Kidney (tissue), 14 donors: ENCODE measurements around the gene PIAS2. TPM values are rescaled to one million over a fixed set of nuclear protein-coding genes. Genes with fewer than 3 reads are reported as not detected.

Experiments
- DNase-seq, 5 donors: peaks; one replicate each; pipeline ENCODE4 v3.0.0-alpha.2; 2013 to 2020
- FAIRE-seq: peaks from 2 replicates; lab custom pipeline; 2012; peaks lifted over from hg19 to GRCh38; lab: Jason Lieb, UNC
- H3K27ac ChIP-seq, 2 donors: one replicate each; pipeline ENCODE4 v1.7.0; 2013; ENCODE audit warnings: low read depth in 2 of 2, low read length in 2 of 2, inconsistent platforms in 1 of 2
- H3K27me3 ChIP-seq: one replicate; pipeline ENCODE4 v1.7.1; 2013; ENCODE audit warnings: low read length, inconsistent platforms; ENCODE audit not compliant: control insufficient read depth, insufficient read depth
- H3K36me3 ChIP-seq, 3 donors: one replicate each; pipeline versions ENCODE4 v1.7.0 to v1.7.1; 2013; ENCODE audit warnings: low read length in 3 of 3, control low read depth in 1 of 3, inconsistent platforms in 1 of 3; ENCODE audit not compliant: insufficient read depth in 3 of 3, control insufficient read depth in 2 of 3
- H3K4me1 ChIP-seq, 3 donors: one replicate each; pipeline versions ENCODE4 v1.7.0 to v1.7.1; 2013; ENCODE audit warnings: low read length in 3 of 3, inconsistent platforms in 1 of 3, low read depth in 1 of 3; ENCODE audit not compliant: control insufficient read depth in 2 of 3, insufficient read depth in 2 of 3
- H3K4me3 ChIP-seq, 3 donors: one replicate each; pipeline versions ENCODE4 v1.7.0 to v1.8.1; 2013; ENCODE audit warnings: low read length in 3 of 3, control low read depth in 1 of 3, inconsistent platforms in 1 of 3
- H3K9ac ChIP-seq, 3 donors: one replicate each; pipeline versions ENCODE4 v1.7.0 to v1.7.1; 2013; ENCODE audit warnings: low read length in 3 of 3, control low read depth in 1 of 3, inconsistent platforms in 1 of 3
- H3K9me3 ChIP-seq, 3 donors: one replicate each; pipeline versions ENCODE4 v1.7.0 to v1.7.1; 2013; ENCODE audit warnings: low read length in 3 of 3, control low read depth in 1 of 3, inconsistent platforms in 1 of 3; ENCODE audit not compliant: control insufficient read depth in 2 of 3, insufficient read depth in 1 of 3
- intact Hi-C: fragments of 100-400 bp; cut with DNase I; formaldehyde crosslinking; loops from one replicate; pipeline ENCODE4 v1.11.1; 2022
- polyA plus RNA-seq: library from polyadenylated mRNA; stranded (reverse); fragments of 350-450 nt; fragmentation: Illumina TruSeq; extraction: RNeasy Lipid Tissue Mini Kit (QIAGEN cat#74804); gene quantifications from one replicate; pipeline ENCODE4 v1.2.3, GENCODE V29; 2014; ENCODE audit warnings: low read depth, low replicate concordance; ENCODE audit not compliant: insufficient read depth
- total RNA-seq: library from RNA; stranded (reverse); fragmentation: NEBNext Ultra II Directional; extraction: Animal tissue kit (Norgen Biotek cat#: 25700); gene quantifications from one replicate; pipeline ENCODE4 v1.2.1, GENCODE V29; 2021
- TF ChIP-seq, protein P1 (sequence below): IDR thresholded peaks from 3 replicates; pipeline ENCODE4 v1.5.1; 2012; ENCODE audit warnings: mild to moderate bottlenecking, moderate library complexity, borderline replicate concordance; ENCODE audit not compliant: insufficient read depth; ENCODE audit errors: extremely low read depth
- donor health status: control.
- donor health status: control.
- donor health status: control.
- donor health status: control.
- donor health status: control.
- donor health status: DM: yes; HTN: yes; CAD: no.
- donor health status: Normal renal cell carcinoma (clear cell type).

Gene PIAS2
- total and polyA plus RNA-seq, 2 donors from 2014 or later: 9.9 to 41.2 TPM

DNA sequence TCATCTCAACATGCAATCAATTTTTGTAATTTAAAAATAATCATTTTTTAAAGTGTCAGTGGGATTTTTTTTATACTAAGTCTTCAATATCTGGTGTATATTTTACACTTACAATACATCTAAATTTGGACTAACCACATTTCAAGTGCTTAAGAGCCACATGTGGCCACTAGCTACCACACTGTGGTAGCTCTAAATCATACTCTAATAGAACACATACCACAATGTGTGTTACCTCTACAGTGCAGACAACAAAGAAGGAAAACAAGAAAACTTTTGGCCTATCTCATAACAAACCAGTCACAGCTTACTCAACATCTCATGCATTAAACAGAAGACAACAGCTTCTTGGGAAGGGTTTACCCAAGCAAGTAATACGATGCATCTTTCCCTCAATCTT, 24.5 kb downstream of the PIAS2 start:
- no peak for FAIRE-seq
- H3K9ac ChIP-seq: no peak overlapping the region
- TF ChIP-seq, protein P1, sequence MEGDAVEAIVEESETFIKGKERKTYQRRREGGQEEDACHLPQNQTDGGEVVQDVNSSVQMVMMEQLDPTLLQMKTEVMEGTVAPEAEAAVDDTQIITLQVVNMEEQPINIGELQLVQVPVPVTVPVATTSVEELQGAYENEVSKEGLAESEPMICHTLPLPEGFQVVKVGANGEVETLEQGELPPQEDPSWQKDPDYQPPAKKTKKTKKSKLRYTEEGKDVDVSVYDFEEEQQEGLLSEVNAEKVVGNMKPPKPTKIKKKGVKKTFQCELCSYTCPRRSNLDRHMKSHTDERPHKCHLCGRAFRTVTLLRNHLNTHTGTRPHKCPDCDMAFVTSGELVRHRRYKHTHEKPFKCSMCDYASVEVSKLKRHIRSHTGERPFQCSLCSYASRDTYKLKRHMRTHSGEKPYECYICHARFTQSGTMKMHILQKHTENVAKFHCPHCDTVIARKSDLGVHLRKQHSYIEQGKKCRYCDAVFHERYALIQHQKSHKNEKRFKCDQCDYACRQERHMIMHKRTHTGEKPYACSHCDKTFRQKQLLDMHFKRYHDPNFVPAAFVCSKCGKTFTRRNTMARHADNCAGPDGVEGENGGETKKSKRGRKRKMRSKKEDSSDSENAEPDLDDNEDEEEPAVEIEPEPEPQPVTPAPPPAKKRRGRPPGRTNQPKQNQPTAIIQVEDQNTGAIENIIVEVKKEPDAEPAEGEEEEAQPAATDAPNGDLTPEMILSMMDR: no peak
- intact Hi-C loops: no loop called here
- peaks cover 4 to 19% (median 14%) of the 10 kb centered on the region in 3 donors for H3K36me3 ChIP-seq
- H3K4me1 ChIP-seq: no peaks in the 10 kb centered on the region
- no peak overlapping the region for H3K4me3 ChIP-seq
- DNase-seq: no peak
- H3K27me3 ChIP-seq: no peaks in the 10 kb centered on the region
- H3K9me3 ChIP-seq: peaks cover 4 to 16% (median 5%) of the 10 kb centered on the region in 3 donors
- H3K27ac ChIP-seq: no peak overlapping the region

DNA sequence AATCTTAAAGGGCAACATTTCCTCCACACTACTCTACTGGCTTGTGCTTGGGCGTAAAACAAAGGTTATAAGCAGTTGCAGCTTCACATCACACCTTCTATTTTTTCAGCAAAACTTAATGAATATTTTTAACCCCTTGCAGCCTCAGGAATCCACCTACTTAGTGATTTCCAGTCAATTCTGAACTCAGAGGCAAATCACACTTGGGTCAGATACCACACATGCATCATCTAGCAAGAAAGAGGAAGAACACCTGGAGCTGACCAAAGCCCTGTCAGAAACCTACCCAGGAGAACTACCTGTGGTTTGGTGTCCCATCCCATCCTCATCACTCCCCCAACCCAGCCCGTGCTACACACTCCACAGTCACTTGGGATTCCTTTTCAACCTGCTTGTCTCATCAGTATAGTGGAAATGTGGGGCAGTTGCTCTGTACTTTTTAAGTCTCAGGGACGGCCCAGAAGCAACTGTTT, 25.5 kb downstream of the PIAS2 start:
- Histone ChIP-seq H3K4me1 (no peaks in the 10 kb centered on the region), H3K9ac (no peak overlapping the region), H3K9me3 (peaks cover 4 to 18% (median 5%) of the 10 kb centered on the region in 3 donors), H3K4me3 (no peak overlapping the region), H3K36me3 (peaks cover 4 to 19% (median 14%) of the 10 kb centered on the region in 3 donors), H3K27me3 (no peaks in the 10 kb centered on the region), H3K27ac (no peak overlapping the region)
- intact Hi-C loops: no loop called here
- TF ChIP-seq, protein P1: no peak
- FAIRE-seq (no peak), DNase-seq (no peak)

DNA sequence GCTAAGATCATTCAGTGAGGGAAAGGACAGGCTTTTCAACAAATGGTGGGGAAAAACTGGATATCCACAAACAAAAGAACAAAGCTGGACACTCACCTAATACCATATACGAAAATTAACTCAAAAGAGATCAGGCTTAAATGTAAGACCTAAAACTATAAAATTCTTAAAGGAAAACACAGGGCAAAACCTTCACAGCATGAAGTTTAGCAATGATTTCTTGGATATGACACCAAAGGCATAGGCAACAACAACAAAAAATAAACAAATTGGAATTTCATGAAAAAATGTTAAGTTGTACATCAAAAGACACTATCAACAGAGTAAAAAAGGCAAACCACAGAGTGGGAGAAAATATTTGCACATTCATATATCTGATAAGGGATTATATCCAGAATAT, 28.3 kb downstream of the PIAS2 start:
- Histone ChIP-seq H3K4me1 (no peaks in the 10 kb centered on the region), H3K27ac (no peak overlapping the region), H3K36me3 (peaks cover 4 to 19% (median 14%) of the 10 kb centered on the region in 3 donors), H3K4me3 (no peak overlapping the region), H3K9ac (no peak overlapping the region), H3K27me3 (no peaks in the 10 kb centered on the region), H3K9me3 (peaks cover 4 to 18% (median 5%) of the 10 kb centered on the region in 3 donors)
- intact Hi-C loops: no loop called here
- TF ChIP-seq, protein P1: no peak
- FAIRE-seq (no peak), DNase-seq (no peak)

DNA sequence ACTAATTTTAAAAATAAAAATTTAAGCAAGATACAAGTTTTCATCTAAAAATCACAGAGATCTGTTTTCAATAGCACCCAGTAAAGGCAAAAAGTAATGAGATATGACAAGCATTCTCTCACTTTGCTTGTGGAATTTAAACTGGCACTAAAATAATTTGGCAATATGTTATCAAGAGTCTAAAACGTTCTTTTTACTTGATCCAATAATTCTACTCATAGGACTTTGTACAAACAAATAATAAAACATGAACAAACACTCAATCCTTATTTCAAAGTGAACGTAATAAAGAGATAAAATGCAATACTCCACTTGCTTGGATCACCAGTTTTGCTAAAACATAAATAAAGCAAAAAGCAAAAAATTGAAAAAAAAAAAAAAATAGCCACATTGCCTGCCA, 30.4 kb downstream of the PIAS2 start:
- Histone ChIP-seq H3K9ac (no peak overlapping the region), H3K27me3 (no peaks in the 10 kb centered on the region), H3K36me3 (peaks cover 4 to 19% (median 14%) of the 10 kb centered on the region in 3 donors), H3K9me3 (peaks cover 4 to 18% (median 5%) of the 10 kb centered on the region in 3 donors), H3K27ac (no peak overlapping the region), H3K4me3 (no peak overlapping the region), H3K4me1 (no peaks in the 10 kb centered on the region)
- DNase-seq (no peak), FAIRE-seq (no peak)
- TF ChIP-seq, protein P1: no peak
- intact Hi-C loops: no loop called here
